GM19351 (cell line): ENCODE results near the gene RXFP1.
"Not testable (repeated sequence)": the region's sequence is repeated elsewhere in the genome, so short reads cannot be mapped to it uniquely, and the experiment has no call there.

Source experiments
- ATAC-seq: cut with Tn5 transposase; IDR thresholded peaks from one replicate; pipeline ENCODE4 v1.9.1; 2021; ENCODE audit warnings: mild to moderate bottlenecking, moderate library complexity; ENCODE audit not compliant: unreplicated experiment

RXFP1 gene

DNA sequence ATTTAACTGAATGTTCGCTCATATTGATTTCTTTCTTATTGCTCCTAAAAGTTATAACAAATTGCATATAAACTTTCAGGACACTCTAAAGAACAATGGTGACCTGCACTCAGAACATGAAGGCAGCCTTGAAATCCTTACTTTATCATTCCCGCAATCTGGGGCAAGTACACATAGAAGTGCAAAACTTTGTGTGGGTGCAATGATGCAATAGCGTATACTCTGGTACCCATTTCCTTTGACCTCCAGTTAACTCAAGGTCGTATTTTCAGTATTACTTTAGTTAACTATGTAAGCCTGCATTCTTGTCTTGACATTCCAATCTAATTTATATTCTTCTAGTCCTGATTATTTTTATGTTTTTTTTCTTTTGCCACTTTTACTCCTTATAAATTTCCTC lies 85.3 kb downstream of the RXFP1 start:
- no peak for ATAC-seq

DNA sequence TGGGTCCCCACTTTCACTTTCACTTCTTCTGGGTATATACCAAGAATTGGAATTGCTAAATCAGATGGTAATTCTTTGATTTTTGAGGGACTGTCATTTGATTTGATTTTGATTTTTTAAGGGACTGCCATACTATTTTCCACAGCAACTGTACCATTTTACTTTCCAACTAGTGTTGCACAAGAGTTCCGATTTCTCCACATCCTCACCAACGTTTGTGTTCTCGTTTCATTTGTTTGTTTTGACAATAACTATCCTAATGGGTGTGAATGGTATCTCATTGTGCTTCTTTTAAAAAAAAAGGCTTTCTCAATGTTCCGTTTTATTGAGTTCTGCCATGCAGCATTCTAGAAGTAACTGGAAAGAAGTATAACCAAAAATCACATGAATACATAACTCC lies 87.4 kb downstream of the RXFP1 start:
- ATAC-seq = no peak

DNA sequence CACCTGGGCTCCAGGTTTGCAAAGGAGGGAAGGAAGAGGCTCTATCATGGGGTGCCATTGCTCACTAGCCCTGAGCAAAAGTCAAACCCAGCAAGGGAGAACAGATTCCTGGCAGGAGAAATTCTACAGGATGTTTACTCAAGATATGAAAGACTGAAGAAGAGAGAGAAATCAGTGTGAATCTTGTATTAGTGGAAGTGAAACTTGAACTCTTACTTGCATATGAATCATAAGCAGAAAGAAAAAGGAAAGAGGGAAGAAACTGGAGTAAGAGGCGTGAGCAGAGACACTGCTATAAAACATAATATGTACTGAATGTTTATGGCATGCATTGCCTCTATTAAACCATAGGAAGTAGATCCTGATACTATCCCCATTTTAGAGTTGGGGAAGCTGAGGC lies 89.1 kb downstream of the RXFP1 start:
- ATAC-seq = peak; percentile 93

DNA sequence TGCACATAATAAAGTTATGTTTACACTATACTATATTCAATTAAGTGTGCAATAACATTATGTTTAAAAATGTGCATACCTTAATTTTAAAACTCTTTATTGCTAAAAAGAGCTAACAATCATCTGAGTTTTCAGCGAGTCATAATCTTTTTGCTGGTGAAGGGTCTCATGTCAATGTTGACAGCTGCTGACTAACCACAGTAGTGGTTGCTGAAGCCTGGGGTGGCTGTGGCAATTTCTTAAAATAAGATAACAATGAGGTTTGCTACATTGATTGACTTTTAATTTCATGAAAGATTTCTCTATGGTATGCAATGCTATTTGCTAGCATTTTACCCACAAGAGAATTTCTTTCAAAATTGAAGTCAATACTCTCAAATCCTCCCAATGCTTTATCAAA lies 91.4 kb downstream of the RXFP1 start:
- ATAC-seq = no peak

DNA sequence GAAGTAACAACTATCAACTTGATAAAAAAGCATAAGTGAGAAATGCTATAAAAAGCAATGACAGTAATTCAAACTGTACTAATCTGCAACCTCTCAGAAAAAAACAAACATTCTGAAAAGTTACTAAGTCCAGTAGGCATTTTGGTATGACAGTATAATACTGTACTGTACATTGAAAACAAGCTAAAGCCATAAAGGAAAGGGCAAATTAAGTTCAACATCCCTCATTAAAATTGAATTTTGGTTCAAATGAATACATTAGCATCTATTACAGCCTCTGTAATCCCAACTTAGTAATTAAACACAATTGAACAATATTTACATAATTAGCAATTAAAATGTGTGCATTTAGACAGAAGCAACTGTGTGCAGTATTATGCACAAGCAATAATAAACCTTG lies 96.3 kb downstream of the RXFP1 start:
- no peak for ATAC-seq

DNA sequence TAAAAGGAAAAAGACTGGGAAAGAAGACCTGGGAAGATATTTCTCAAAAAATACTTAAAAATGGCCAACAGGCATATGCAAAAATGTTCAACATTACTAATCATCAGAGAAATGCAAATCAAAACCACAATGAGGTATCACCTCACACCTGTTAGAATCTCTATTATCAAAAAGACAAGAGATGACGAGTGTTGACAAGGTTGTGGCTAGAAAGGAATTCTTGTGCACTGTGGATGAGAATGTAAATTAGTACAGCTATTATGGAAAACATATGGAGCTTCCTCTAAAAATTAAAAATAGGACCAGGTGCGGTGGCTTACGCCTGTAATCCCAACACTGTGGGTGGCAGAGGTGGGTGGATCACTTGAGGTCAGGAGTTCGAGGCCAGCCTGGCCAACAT lies 100.0 kb downstream of the RXFP1 start:
- no peak for ATAC-seq

DNA sequence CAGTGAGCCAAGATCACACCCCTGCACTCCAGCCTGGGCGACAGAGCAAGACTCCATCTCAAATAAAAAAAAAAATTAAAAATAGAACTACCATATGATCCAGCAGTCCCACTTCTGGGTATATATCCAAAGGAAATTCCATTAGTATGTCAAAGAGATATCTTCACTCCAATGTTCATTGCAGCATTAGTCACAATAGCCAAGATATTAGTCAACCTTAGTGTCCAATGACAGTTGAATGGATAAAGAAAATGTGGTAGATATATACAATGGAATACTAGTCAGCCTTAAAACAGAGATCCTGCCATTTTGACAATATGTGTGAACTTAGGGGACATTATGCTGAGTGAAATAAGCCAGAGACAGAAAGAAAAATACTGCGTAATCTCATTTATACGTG lies 100.6 kb downstream of the RXFP1 start:
- no peak for ATAC-seq

DNA sequence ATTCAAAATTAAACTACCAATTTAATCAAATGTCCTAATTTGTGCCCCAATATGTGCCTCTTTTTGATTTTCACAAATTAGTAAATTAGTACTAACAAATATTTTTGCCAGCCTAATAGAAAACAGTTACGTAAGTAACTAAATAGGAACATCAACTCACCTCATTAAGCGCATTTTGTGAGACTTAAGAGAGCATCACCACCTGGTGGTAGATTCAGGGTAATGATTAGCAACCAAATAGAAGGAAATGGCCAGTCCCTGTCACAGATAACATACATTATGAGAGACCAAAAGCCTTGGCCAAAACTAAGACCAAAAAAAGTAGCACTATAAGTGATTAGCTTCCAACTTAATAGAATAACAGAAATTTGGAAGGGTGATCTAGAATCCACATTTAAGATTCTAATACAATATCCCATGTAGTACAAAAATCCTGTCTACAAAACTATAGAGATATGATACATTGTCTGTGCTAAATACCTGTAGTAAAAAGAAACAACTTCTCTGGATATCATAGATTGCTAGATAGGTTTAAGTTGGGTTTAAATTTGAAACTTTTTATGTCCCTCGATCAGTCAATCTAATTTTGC lies 103.3 kb downstream of the RXFP1 start:
- peak; percentile 95 for ATAC-seq

DNA sequence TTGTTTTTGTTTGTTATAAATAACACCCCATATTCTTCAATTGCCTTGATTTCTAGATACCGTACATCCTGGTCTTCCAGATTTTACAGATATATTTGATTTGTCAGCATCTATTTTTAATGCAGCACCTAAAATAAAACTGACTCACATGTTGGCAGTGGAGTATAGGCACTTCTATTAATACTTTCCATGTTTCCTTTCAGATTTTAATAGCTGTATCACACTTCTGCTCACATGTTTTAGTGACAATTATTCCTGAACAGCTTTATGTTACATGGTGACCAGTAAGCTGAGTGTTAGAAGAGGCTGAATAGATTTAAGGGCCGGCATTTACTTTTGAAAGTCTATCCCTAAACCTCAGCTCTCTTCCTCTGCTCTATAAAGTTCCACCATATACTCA lies 103.9 kb downstream of the RXFP1 start:
- no peak for ATAC-seq

DNA sequence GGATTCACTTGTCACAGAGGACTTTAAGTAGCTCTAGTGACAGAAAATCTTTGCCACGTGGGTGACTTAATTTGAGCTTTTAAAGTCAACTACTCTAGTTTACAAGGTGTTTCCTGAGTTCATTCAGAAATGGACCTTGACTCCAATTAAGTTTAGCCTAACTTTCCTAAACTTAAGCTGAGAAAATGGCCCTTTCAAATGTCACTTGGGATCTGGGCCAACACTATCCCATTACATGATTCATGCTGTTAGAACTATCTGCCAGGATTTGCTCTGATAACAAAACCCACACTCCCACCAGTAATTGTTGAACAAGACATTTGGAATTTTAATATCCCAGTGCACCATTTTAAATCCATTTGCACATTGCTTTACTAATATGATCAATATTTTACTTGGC lies 109.2 kb downstream of the RXFP1 start:
- ATAC-seq = no peak

DNA sequence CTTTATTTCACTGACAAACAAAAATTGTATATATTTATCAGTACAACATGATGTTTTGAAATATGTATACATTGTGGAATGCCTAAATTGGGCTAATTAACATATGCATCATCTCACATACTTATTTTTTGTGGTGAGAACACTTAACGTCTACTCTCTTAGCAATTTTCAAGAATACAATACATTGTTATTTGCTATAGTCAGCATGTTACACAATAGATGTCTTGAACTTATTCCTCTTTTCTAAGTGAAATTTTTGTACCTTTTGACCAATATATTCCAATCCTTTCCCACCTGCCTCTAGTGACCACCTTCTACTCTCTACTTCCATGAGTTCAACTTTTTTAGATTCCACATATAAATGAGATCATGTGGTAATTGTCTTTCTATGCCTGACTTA lies 114.9 kb downstream of the RXFP1 start:
- no peak for ATAC-seq

DNA sequence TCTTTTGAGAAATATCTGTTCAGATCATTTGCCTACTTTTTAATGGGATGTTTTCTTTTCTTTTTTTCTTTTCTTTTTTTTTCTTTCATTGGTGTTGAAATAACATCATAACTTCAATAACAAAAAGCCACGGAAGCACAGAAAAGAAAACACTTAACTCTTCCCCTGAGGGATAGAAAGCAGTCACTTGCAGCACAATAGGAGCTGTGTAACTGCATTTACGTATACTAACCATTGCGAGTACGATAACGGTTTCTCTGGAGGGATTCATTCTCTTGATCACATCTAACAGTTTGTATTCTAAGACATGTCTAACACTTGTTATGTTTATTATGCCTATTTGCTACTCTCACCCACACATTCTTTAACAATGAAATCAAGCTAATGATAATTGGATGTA lies 122.7 kb downstream of the RXFP1 start:
- ATAC-seq = no peak

DNA sequence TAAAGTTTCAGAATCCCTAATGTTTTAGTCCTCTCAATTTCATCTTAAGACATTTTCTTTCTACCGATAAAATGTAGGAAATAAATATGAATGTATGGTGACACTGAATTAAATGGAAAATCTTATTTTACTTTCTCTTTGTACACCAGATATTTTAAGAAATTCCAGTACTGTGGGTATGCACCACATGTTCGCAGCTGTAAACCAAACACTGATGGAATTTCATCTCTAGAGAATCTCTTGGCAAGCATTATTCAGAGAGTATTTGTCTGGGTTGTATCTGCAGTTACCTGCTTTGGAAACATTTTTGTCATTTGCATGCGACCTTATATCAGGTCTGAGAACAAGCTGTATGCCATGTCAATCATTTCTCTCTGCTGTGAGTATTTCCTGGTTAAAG lies 123.1 kb downstream of the RXFP1 start:
- ATAC-seq = no peak

DNA sequence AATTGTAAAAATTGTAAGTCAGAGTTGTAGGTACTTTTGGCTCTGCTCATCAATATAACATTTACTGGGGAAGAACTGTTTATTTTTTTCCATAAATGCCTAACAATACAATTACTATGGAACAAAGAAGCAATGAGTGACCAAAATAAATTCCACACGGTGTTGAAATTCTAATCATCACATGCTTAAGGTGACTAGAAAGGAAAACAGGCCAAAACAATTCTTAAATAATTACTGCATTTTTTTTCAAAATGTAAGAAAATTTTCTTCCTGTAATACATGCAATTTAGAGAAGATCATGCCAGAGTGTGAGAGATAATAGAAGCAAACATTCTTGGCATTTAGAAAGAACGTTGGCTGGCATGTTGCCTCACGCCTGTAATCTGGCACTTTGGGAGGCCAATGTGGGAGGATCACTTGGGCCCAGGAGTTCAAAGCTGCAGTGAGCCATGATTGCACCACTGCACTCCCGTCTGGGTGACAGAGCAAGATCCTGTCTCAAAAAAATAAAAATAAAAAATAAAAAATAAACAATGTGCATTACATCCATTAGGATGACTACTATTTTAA lies 127.5 kb downstream of the RXFP1 start:
- ATAC-seq = no peak

DNA sequence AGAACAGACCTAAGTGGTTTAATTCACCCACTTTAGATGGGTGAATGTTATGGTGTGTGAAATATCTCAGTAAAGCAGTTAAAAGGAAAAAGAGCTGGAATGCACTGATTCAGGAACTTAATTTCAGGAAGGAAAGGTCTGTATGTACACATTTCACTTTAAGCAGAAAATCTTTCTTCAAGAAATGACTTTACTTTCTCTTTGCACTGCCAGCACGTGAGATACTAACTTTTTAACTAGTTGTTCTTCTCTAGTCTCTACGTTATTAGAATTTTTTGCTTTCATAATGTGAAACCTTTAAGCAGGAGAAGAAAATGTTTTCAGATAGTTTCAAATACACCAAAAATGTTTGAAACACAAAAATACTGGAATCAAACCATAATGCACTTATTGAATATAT lies 131.2 kb downstream of the RXFP1 start:
- ATAC-seq = peak; percentile 41

DNA sequence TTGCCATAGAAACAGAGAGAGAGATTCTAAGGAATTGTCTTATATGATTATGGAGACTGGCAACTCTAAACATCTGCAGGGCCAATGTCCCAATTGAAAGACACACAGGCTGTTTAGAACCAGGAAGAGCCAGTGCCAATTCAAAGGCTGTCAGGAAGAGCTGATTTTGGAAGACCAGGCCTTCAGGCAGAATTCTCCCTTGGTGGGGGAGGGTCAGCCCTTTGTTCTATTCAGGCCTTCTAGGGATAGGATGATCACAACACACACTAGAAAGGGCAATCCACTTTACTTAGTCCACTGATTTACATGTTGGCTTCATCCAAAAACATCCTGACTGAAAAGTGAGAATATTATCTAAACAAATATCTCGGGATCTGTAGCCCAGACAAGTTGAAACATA lies 134.8 kb downstream of the RXFP1 start:
- no peak for ATAC-seq

DNA sequence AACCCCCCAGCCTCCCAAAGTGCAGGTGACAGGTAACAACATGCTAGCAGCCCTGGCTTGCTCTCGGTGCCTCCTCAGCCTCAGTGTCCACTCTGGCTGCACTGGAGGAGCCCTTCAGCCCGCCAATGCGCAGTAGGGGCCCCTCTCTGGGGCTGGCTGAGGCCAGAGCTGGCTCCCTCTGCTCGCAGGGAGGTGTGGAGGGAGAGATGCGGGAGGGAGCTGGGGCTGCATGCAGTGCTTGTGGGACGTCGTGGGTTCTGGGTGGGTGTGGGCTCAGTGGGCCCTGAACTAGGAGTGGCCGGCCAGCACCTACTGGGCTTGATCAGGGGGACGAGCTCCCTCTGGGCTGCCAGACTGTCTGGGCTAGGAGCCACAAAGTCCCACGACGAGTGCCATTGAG lies 135.6 kb downstream of the RXFP1 start:
- ATAC-seq = no peak

DNA sequence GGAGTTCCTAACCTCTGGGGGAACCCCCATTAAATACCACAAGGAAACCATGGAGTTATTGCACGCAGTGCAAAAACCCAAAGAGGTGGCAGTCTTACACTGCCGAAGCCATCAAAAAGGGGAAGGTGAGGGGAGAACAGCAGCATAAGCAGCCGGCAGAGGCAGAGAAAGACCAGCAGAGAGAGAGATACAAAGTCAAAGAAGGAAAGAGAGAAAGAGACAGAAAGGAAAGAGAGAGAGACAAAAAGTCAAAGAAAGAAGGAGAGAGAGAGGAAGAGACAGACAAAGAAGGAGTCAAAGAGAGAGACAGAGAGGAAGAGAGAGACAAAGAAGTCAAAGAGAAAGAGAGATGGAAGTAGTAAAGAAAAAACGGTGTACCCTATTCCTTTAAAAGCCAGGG lies 141.6 kb downstream of the RXFP1 start:
- not testable (repeated sequence) for ATAC-seq

DNA sequence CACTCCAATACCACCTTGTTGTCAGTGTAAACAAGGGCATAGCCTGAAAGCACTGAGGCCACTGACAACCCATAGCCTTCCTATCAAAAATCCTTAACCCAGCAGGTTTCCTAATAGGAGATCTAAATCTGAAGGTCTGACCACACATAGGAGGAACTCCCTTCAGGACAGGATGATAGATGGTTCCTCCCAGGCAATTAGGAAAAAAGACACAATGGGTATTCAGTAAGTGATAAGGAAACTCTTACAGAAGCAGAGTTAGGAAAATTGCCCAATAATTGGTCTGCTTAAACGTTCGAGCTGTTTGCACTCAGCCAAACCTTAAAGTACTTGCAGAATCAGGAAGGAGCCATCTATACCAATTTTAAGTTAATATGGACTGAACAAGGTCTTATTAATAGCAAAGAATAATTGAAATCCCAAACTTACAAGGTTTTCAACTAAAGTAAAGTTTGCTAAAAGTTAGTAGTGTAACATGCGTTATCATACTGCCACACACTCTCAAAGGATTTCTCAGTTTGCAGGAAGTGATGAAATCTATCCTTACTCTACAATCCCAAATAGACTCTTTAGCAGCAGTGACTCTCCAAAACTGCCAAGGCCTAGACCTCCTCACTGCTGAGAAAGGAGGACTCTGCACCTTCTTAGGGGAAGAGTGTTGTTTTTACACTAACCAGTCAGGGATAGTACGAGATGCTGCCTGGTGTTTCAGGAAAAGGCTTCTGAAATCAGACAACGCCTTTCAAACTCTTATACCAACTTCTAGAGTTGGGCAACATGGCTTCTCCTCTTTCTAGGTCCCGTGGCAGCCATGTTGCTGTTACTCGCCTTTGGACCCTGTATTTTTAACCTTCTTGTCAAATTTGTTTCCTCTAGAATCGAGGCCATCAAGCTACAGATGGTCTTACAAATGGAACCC lies 142.3 kb downstream of the RXFP1 start:
- not testable (repeated sequence) for ATAC-seq

DNA sequence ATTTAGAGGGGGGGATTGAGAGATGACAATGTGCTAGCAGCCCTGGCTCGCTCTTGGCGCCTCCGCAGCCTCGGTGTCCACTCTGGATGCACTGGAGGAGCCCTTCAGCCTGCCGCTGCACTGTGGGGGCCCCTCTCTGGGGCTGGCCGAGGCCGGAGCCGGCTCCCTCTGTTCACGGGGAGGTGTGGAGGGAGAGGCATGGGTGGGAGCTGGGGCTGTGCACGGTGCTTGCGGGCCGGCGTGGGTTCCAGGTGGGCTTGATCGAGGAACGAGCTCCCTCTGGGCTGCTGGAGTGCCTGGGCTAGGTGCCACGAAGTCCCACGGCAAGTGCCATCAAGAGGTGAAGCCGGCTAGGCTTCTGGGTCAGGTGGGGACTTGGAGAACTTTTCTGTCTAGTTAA lies 143.1 kb downstream of the RXFP1 start:
- no peak for ATAC-seq

DNA sequence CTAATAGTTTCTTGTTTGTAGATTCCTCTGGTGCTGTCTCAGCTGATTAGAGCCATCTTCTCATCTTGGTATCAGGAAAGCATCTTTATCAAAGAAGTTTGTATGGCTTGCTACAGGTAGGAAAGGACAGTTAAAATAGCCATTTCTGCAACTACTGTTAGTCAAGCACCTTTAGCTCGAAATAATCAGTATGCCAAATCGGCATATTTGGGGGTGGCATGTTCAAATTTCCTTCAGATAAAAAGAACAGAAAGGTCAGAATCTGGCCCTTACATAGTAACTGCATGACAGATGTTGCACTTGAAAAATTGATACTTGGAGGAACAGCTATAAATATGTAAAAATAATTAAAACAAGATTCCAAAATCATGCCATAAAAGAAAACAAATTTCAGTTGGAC lies 145.2 kb downstream of the RXFP1 start:
- ATAC-seq = no peak

DNA sequence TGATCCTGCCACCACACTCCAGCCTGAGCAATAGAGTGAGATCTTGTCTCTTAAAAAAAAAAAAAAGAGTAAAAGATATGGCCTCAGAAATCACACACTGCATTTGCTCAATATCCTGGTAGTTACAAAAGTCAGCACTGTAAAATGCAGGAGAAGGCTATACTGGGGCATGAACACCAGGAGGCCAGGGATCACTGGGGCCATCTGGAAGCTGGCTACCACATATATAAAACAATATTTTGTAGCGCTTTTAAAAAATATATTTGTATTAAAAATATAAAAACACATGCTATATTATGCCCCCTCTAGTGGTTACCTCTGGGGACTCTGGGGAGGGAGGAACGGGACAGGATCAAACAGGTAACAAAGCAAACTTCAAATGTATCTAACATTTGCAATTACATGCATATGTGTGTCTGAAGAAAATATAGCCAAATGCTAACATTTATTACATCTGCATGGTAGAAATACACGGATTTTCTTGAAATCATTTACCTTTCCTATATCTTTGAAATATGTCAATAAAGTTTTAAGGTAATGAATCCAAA lies 146.0 kb downstream of the RXFP1 start:
- no peak for ATAC-seq
